ENCODE results near the gene AKAP8.

AKAP8 gene

GRCh38 chr19:15390814-15391213, 11.2 kb upstream of the AKAP8 start:
- TF ChIP-seq CTCF (IDR thresholded peaks at IDR 0.05) (no peak), ZFX (IDR thresholded peaks at IDR 0.05; ENCODE audit: borderline replicate concordance) (no peak)
- no peak overlapping the region for H3K27ac ChIP-seq

GRCh38 chr19:15381864-15382263, 2.3 kb upstream of the AKAP8 start:
- TF ChIP-seq CTCF (IDR thresholded peaks at IDR 0.05): no peak
- TF ChIP-seq ZFX (IDR thresholded peaks at IDR 0.05; ENCODE audit: borderline replicate concordance): no peak
- H3K27ac ChIP-seq: peak overlapping the region; percentile 92

- H3K27ac ChIP-seq: peak overlapping the region; percentile 92
These were observed 1.8 kb upstream of the AKAP8 start for GRCh38 chr19:15381429-15381828.

GRCh38 chr19:15379999-15380647, 536 bp upstream of the AKAP8 start:
- TF ChIP-seq CTCF (IDR thresholded peaks at IDR 0.05): no peak
- no peak for TF ChIP-seq ZFX (IDR thresholded peaks at IDR 0.05; ENCODE audit: borderline replicate concordance)

More at GRCh38 chr19:15381429-15381828, 1.8 kb upstream of the AKAP8 start:
- TF ChIP-seq ZFX (IDR thresholded peaks at IDR 0.05; ENCODE audit: borderline replicate concordance) (no peak), CTCF (IDR thresholded peaks at IDR 0.05) (no peak)

GRCh38 chr19:15378534-15379082, 979 bp downstream of the AKAP8 start:
- TF ChIP-seq CTCF (IDR thresholded peaks at IDR 0.05): no peak
- TF ChIP-seq ZFX (IDR thresholded peaks at IDR 0.05; ENCODE audit: borderline replicate concordance): no peak
- H3K27ac ChIP-seq: peak overlapping the region; percentile 92

More at GRCh38 chr19:15379999-15380647, 536 bp upstream of the AKAP8 start:
- H3K27ac ChIP-seq: peak overlapping the region; percentile 92

GRCh38 chr19:15374796-15375440, 4.7 kb downstream of the AKAP8 start:
- no peak for TF ChIP-seq ZFX (IDR thresholded peaks at IDR 0.05; ENCODE audit: borderline replicate concordance)
- TF ChIP-seq CTCF (IDR thresholded peaks at IDR 0.05): no peak
- no peak overlapping the region for H3K27ac ChIP-seq

GRCh38 chr19:15374105-15374651, 5.4 kb downstream of the AKAP8 start:
- TF ChIP-seq CTCF (IDR thresholded peaks at IDR 0.05) (no peak), ZFX (IDR thresholded peaks at IDR 0.05; ENCODE audit: borderline replicate concordance) (no peak)
- H3K27ac ChIP-seq: no peak overlapping the region

All from 22Rv1 (cell line).